Activated effector memory CD4-positive, alpha-beta T cell treated with anti-CD3 and anti-CD28 coated beads, Interleukin-2, amount 50 U/mL, for 16 hours (primary cell): ENCODE measurements around the gene ZNHIT2.
A peak's percentile ranks its signal among the peaks of the same experiment; 100 is the strongest.
"Not testable (repeated sequence)": the region's sequence is repeated elsewhere in the genome, so short reads cannot be mapped to it uniquely, and the experiment has no call there.

ENCODE experiments used
- DNase-seq: peaks from one replicate; pipeline ENCODE4 v3.0.0-alpha.2; 2020

Gene ZNHIT2

DNA sequence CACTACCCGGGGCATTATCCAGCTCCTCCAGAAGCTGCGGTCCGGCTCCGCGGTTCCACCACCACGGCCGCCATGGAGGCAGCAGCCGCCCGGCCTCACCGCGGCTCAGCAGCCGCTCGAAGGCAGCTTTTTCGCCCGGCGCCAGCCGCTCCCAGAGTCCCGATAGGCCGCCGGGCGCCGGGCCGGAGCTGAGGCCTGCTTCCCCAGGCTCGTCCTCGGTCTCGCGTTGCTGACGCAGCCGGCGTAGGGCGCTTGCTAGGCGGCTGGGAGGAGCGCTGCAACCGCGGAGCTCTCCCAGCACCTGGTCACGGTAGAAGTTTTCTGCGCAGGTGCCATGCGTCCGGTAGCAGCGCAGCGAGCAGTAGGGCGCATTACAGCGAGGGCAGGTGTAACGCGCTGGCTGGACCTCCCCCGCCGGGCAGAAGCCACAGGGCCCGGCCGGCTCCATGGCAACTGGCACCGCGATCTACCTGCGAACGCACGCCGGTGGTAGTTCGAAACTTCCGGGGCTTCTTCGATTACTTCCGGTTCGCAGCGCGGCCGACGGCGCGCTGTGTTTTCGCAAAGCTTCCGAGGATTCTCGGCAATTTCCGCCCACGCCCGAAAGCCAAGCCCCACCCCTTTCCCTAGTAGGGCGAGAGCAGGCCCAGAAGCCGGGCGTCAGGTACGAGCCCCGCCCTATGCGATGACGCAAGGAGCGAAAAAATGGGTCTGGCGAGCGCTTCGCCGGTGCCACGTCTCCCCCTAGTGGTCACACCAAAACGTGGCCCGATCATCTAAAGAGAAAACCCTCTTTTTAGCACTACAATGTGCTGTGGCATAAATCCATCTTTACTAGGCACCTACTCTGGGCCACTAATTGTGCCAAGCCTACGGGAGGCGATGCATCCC is at the start of gene ZNHIT2:
TSS of gene ZNHIT2 (minus strand) at position 496 of the 891 bp plus-strand sequence. CDS start at position 448, 48 bp downstream.
- DNase-seq, result peak; percentile 100

- no peak for DNase-seq
Observed at GRCh38 chr11:65166893-65167292, 49.4 kb upstream of the ZNHIT2 start.

- no peak for DNase-seq
Observed at GRCh38 chr11:65165410-65166317, 48.2 kb upstream of the ZNHIT2 start.

- no peak for DNase-seq
Observed at GRCh38 chr11:65163684-65164083, 46.2 kb upstream of the ZNHIT2 start.

DNA sequence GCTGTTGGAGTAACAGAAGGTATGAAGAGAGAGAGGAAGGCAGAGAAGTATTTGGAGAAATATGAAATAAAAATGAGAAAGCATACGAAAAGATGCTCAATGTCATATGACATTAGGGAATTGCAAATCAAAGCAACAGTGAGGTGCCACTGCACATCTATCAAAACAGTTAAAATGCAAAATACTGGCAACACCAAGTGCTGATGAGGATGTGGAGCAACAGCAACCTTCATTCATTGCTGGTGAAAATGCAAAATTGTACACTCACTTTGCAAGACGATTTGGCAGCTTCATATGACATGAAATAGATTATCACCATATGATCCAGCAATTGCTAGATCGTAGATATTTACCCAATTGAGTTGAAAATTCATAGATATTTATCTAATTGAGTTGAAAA is 43.1 kb upstream of the ZNHIT2 start:
- DNase-seq, result no peak

GRCh38 chr11:65159012-65159411 is 41.5 kb upstream of the ZNHIT2 start:
- DNase-seq, result no peak

GRCh38 chr11:65157336-65157735 is 39.8 kb upstream of the ZNHIT2 start:
- no peak for DNase-seq

GRCh38 chr11:65156926-65157325 is 39.4 kb upstream of the ZNHIT2 start:
- no peak for DNase-seq

DNA sequence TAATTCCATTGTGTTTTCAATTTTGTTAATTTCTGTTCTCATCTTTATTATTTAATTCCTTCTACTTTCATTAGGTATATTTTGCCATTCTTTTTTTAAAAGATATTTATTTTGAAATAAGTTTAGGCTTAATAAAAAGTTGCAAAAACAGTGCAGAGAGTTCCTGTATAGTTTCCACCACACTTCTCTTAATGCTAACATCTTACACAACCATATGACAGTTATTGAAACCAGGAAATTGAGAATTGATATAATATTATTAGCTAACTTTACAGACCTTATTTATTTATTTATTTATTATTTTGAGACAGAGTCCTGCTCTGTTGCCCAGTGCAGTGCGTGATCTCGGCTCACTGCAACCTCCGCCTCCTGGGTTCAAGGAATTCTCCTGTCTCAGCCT is 38.8 kb upstream of the ZNHIT2 start:
- DNase-seq, result no peak

GRCh38 chr11:65152122-65152521 is 34.6 kb upstream of the ZNHIT2 start:
- no peak for DNase-seq

GRCh38 chr11:65151331-65151899 is 33.9 kb upstream of the ZNHIT2 start:
- DNase-seq, result no peak

DNA sequence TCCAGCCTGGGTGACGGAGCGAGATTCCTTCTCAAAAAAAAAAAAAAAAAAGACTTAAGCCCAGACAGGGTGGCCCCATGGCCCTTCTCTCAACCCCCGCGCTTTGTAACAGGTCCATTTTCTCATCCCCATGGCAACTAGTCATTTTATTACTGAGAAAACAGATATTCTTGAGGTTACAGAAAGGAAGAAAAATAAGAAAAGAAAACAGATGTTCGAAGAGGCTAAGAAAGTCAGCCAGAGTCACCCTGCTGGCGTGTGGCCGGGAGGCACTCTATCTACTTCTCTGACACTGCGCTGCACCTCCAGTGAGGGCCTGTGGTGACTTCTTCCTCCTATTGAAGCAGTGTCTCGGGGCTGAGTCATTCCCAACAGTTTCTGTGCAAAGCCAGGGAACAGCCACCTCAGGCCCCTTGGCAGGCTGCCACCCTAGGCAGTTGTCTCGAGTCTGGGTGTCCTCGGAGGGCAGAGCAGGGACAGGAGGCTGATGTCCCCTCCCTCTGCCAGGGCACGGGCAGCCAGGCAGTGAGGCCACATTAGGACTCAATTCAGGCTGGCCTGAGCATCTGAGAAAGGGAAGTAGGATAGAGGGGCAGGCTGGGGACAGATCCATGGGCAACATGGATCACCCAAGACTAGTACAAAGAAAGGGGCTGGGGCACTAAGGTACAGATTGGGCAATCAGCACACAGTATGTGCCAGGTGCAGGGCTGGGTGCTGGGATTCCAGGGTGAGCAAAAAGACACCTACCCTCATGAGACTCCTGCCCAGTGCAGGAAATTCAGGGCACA is 33.2 kb upstream of the ZNHIT2 start:
- DNase-seq, result no peak

DNA sequence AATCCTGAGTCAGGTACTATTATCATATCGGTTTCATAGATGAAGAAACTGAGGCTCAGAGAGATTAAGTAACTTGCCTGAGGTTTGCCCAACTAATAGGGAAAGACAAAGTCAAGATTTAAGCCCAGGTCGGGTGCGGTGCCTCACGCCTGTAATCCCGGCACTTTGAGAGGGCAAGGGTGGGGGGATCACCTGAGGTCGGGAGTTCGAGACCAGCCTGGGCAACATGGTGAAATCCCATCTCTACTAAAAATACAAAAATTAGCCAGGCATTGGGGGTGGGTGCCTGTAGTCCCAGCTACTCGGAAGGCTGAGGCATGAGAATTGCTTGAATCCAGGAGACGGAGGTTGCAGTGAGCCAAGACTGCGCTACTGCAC is 32.6 kb upstream of the ZNHIT2 start:
- not testable (repeated sequence) for DNase-seq

DNA sequence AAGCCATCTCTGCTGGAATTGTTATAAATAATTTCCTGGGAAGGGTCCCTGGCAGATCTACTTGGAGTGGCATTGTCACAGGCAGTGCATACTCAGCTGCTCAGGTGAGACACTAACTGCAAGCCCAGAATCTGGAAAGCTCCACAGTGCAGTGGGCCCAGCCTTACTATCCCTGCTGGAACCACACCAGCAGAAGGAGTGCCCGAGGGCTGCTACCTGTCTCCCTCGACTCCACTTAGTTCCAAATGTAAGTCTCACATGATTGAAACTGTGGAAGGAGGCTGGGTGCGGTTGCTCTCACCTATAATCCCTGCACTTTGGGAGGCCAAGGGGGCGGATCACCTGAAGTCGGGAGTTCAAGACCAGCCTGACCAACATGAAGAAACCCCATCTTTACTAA is 31.2 kb upstream of the ZNHIT2 start:
- DNase-seq, result no peak

DNA sequence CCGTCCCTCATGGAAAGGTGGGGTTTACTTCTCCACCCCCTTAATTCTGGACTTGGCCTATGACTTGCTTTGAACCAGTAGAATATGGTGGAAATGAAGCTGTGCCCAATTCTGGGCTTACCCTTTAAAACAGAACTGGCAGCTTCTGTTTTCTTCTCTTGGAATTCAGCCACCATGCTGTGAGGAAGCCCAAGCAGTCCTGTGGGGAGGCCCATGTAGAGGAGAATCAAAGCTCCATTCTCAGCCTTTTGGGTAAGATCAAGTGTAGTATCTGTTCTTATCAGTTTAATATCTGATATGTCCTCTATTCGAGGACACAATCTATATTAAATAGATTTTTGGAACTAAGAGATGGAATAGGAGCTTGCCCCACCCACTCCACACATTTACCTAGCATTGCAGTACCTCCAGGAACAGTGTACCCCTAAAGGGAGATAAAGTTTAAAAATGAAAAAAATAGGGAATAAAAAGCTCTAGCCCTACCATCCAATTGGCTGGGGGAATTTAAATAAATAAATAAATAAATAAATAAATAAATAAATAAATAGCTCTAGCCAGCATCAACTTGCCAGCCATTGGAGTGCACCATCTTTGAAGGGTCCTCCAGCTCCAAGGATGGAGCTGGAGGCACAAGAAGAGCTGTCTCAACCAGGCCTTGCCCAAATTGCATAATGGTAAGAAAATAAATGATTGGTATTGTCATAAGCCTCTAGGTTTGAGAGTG is 30.0 kb upstream of the ZNHIT2 start:
- no peak for DNase-seq

GRCh38 chr11:65141896-65142494 is 24.5 kb upstream of the ZNHIT2 start:
- DNase-seq, result no peak

DNA sequence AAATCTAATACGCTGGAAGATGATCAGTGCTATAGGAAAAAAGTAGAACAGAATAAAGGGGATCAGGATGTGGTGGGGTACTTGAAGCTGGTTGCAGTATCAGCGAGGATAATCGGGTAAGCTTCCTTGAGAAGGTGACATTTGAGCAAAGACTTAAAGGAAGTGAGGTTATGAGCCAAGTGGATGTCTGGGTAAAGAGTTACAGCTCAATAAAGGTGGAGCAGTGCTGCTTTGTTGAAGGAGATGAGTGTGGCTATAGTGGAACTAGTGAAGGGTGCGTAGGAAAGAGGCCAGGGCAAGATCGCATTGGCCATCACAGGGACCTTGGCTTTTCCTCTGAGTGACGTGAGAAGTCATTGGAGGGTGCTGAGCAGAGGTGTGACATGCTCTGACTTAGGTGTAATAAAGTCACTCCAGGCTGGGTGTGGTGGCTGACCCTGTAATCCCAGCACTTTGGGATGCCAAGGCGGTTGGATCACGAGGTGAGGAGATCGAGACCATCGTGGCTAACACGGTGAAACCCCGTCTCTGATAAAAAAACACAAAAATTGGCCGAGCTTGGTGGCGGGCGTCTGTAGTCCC is 19.1 kb upstream of the ZNHIT2 start:
- no peak for DNase-seq

DNA sequence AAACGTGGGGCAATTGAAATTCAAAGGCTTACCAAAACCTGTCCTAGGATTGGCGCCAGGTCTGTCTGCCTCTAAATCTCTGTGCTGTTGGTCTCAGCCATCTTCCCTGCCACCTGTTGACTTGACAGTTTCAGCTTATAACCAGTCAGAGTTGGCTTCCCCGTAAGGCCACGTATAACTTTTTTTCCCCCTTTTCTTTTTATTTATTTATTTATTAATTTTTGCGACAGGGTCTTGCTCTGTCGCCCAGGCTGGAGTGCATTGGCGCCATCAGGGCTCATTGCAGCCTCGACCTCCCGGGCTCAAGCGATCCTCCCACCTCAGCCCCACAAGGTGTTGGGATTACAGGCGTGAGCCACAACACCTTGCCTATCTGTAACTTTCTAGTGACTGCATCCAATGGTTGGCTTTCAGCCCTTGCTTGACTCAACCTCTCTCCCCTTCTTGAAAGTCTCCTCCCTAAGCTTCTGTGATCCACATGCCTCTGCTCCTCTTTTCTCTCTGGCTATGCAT is 18.2 kb upstream of the ZNHIT2 start:
- no peak for DNase-seq

DNA sequence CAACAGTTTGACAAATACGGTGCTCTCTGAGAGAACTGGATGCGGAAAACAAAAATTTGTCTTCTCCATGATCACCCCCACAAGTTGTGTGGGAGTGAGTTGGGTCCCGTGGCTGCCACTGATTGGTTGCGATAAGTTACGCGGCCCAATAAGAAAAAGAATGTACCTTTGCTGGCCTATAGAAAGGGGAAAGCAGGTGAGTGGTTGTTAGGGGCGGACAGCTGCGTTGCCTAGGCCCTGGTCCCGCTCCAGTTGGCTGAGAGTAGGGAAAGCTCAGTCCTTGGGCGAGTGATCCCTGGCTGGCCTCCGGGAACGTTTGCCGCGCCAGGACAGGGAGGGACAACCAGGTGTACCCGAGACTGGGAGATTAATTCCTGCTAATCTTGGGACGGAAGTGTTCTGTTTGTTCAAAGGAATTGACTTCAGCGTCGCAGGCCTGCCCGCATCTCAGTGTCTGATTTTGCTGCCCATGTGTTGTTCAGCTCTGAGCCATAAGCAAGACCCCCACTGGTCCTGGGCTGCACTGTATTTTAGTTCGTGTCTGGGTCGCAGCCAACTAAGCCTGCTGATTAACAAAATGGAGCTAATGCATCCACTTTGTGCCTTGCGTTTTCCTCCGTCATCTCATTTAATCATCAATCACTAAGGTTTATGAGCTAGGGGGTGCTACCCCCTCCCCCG is 17.6 kb upstream of the ZNHIT2 start:
- DNase-seq, result peak; percentile 93

- DNase-seq, result peak; percentile 98
Observed at GRCh38 chr11:65134240-65134951, 16.9 kb upstream of the ZNHIT2 start, which contains the start of gene SYVN1. Gene SYVN1, minus strand, starts transcription at chr11:65134519. Its CDS starts 918 bp downstream, at chr11:65133601.
